K562 (cell line): ENCODE data around the gene CSTF2T. TPM values are rescaled to one million over a fixed set of nuclear protein-coding genes. Genes with fewer than 3 reads are reported as not detected.

ENCODE experiments used
- ATAC-seq: fragments of 200-7000 bp; cut with Tn5 transposase; 3 replicates; pipeline ENCODE4 v1.9.1; 2020; ENCODE audit warnings: moderate library complexity
- BruUV-seq: library from RNA; stranded (reverse); fragments of 400-500 nt; replicated peaks from 2 replicates; lab custom pipeline; 2021; lab: Mats Ljungman, UMichigan
- CTCF ChIA-PET: fragments of 300-600 bp; formaldehyde crosslinking; extraction: SDS; loops from one replicate; lab custom pipeline; 2021; ENCODE audit warnings: low intra/inter-chr PET ratio; lab: Yijun Ruan, JAX
- POLR2A ChIA-PET: fragments of 300-600, 350-650 bp; sonication (Branson Sonifier 250); formaldehyde crosslinking; extraction: SDS; loops from one replicate; lab custom pipeline; 2021; ENCODE audit warnings: antibody characterized with exemption, inconsistent platforms; lab: Yijun Ruan, JAX
- DNase-seq, 4 experiments: peaks; one replicate each; pipeline versions ENCODE4 v3.0.0 to v3.0.0-alpha.2; 2011 to 2018; ENCODE audit warnings: low spot score in 3 of 4, mixed read lengths in 3 of 4; ENCODE audit errors: extremely low read depth in 1 of 4
- FAIRE-seq: peaks from 2 replicates; lab custom pipeline; 2011; peaks lifted over from hg19 to GRCh38; lab: Jason Lieb, UNC
- H2AFZ ChIP-seq: 2 replicates; pipeline ENCODE4 v1.6.0; 2011; ENCODE audit warnings: low read depth, low read length, control low read depth, inconsistent platforms
- H3K27ac ChIP-seq: fragments of 200-600 bp; 3 replicates; pipeline ENCODE4 v1.8.0; 2011; ENCODE audit warnings: low read depth, mild to moderate bottlenecking, control low read depth, inconsistent platforms, low read length, moderate library complexity, mixed read lengths; ENCODE audit errors: extremely low read depth
- H3K27me3 ChIP-seq, 2 experiments: fragments of 300-600 bp in 1 of 2; 2 replicates in 1 of 2; 3 replicates in 1 of 2; pipeline versions ENCODE4 v1.6.0 to v1.8.0; 2011; ENCODE audit warnings: inconsistent platforms in 2 of 2, low read length in 2 of 2, mild to moderate bottlenecking in 1 of 2, mixed read lengths in 1 of 2, moderate library complexity in 1 of 2; ENCODE audit not compliant: control insufficient read depth in 2 of 2, insufficient read depth in 2 of 2
- H3K36me3 ChIP-seq: fragments of 300-600 bp; 3 replicates; pipeline ENCODE4 v1.8.0; 2011; ENCODE audit warnings: mild to moderate bottlenecking, low read length, inconsistent platforms; ENCODE audit not compliant: control insufficient read depth, insufficient read depth
- H3K4me1 ChIP-seq, 2 experiments: fragments of 200-600 bp in 1 of 2; replicated peaks in 1 of 2; 2 replicates in 1 of 2; 3 replicates in 1 of 2; pipeline versions ENCODE4 v1.5.1 to v1.8.0; 2011; ENCODE audit warnings: inconsistent platforms in 2 of 2, low read length in 2 of 2, mild to moderate bottlenecking in 1 of 2, mixed read lengths in 1 of 2, moderate library complexity in 1 of 2; ENCODE audit not compliant: control insufficient read depth in 2 of 2, insufficient read depth in 2 of 2
- H3K4me2 ChIP-seq: 2 replicates; pipeline ENCODE4 v1.6.1; 2011; ENCODE audit warnings: low read length, control low read depth, inconsistent platforms, mixed read lengths; ENCODE audit not compliant: insufficient read depth
- H3K4me3 ChIP-seq: fragments of 200-600 bp; sonication (generic), shearing (Covaris generic); 2 replicates; pipeline ENCODE4 v1.5.1; 2016; ENCODE audit warnings: control low read depth, inconsistent platforms
- H3K79me2 ChIP-seq: fragments of 200-600 bp; 3 replicates; pipeline ENCODE4 v1.8.0; 2011; ENCODE audit warnings: low read length, inconsistent platforms; ENCODE audit not compliant: control insufficient read depth, insufficient read depth
- H3K9ac ChIP-seq, 2 experiments: 2 replicates each; pipeline versions ENCODE4 v1.6.0 to v1.6.1; 2011; ENCODE audit warnings: low read depth in 2 of 2, low read length in 2 of 2, control low read depth in 1 of 2, inconsistent platforms in 1 of 2, mild to moderate bottlenecking in 1 of 2, mixed read lengths in 1 of 2; ENCODE audit not compliant: insufficient read depth in 1 of 2
- H3K9me1 ChIP-seq: one replicate; pipeline ENCODE4 v1.6.0; 2011; ENCODE audit warnings: inconsistent platforms, mild to moderate bottlenecking, low read length, moderate library complexity; ENCODE audit not compliant: control insufficient read depth, insufficient read depth
- H3K9me3 ChIP-seq: replicated peaks from 2 replicates; pipeline ENCODE4 v1.5.1; 2011; ENCODE audit warnings: low read depth, low read length, inconsistent platforms; ENCODE audit not compliant: control insufficient read depth, insufficient read depth
- H4K20me1 ChIP-seq: replicated peaks from 2 replicates; pipeline ENCODE4 v1.6.1; 2011; ENCODE audit warnings: low read length, inconsistent platforms, mixed read lengths; ENCODE audit not compliant: control insufficient read depth, insufficient read depth
- FOXK1 ChIP-seq: sonication (generic); formaldehyde crosslinking; IDR thresholded peaks from 2 replicates; pipeline ENCODE4 v1.8.0; 2022; ENCODE audit warnings: missing genetic modification reagents, mild to moderate bottlenecking, borderline replicate concordance
- FUS ChIP-seq: fragments of 200-400 bp; formaldehyde crosslinking; optimal IDR thresholded peaks from 2 replicates; pipeline ENCODE3; 2017; ENCODE audit warnings: low read depth, low read length
- PHF20 ChIP-seq: fragments of 450-650 bp; IDR thresholded peaks from 2 replicates; pipeline ENCODE4 v1.6.1; 2018; ENCODE audit not compliant: partially characterized antibody
- SLC30A9 ChIP-seq: fragments of 250-450 bp; sonication (Bioruptor Pico); IDR thresholded peaks from 2 replicates; pipeline ENCODE4 v1.8.0; 2022; ENCODE audit warnings: mild to moderate bottlenecking, moderate library complexity
- SMARCA4 ChIP-seq: fragments of 450-650 bp; IDR thresholded peaks from 2 replicates; pipeline ENCODE4 v1.6.1; 2016
- ZNF3 ChIP-seq: fragments of 250-450 bp; sonication (Bioruptor Pico); IDR thresholded peaks from 2 replicates; pipeline ENCODE4 v1.5.0; 2021; ENCODE audit warnings: mild to moderate bottlenecking, moderate library complexity
- ZNF76 ChIP-seq: fragments of 250-450 bp; sonication (Bioruptor Pico); IDR thresholded peaks from 2 replicates; pipeline ENCODE4 v1.4.0; 2020; ENCODE audit warnings: mild to moderate bottlenecking, moderate library complexity, borderline replicate concordance
- WGBS: fragments of 100-300 bp; shearing (Covaris generic); methylation state at CpG from one replicate; pipeline ENCODE4 v1.1.6; 2016; ENCODE audit warnings: low coverage, mixed read lengths; ENCODE audit not compliant: insufficient coverage; ENCODE audit errors: missing lambda C conversion rate; 5-methylcytosine and 5-hydroxymethylcytosine counted together
- in situ Hi-C: fragments of 300-500 bp; cut with MboI; formaldehyde crosslinking; loops from 4 replicates; pipeline ENCODE4 v1.15.0; 2018; ENCODE audit warnings: inconsistent platforms, mixed read lengths
- intact Hi-C: fragments of 100-400 bp; cut with micrococcal nuclease; formaldehyde crosslinking; loops from 2 replicates; pipeline ENCODE4 v1.14.2; 2022
- polyA plus RNA-seq, 8 experiments: library from polyadenylated mRNA; depleted of rRNA in 4 of 8; stranded (reverse) in 5 of 8; unstranded in 3 of 8; fragments of >200 nt; fragmentation: Nextera tagmentation in 2 of 8; fragmentation: Illumina TruSeq in 1 of 8; extraction: Ambion mirVana in 2 of 8; extraction: Trizol in 1 of 8; gene quantifications; 2 replicates each; pipeline versions ENCODE4 v1.2.1 to v1.2.3, GENCODE V29; 2011 to 2014; ENCODE audit warnings: inconsistent platforms in 1 of 8, missing spikeins in 1 of 8
- total RNA-seq, 7 experiments: library from RNA; depleted of rRNA in 6 of 7; stranded (reverse); fragments of >200 nt in 6 of 7; fragmentation: Illumina TruSeq in 2 of 7; extraction: Trizol in 2 of 7; gene quantifications; 2 replicates each; pipeline versions ENCODE4 v1.2.1 to v1.2.3, GENCODE V29; 2011 to 2021; ENCODE audit warnings: low replicate concordance in 1 of 7
- TF ChIP-seq, protein P1 (sequence below): sonication (generic); formaldehyde crosslinking; IDR thresholded peaks from 2 replicates; pipeline ENCODE4 v1.8.0; 2023; ENCODE audit warnings: missing genetic modification reagents, mild to moderate bottlenecking, borderline replicate concordance
- TF ChIP-seq, protein P2 (sequence below): IDR thresholded peaks from 3 replicates; pipeline ENCODE4 v1.6.1; 2011; ENCODE audit warnings: borderline replicate concordance, mild to moderate bottlenecking, moderate library complexity; ENCODE audit not compliant: insufficient read length; ENCODE audit errors: extremely low read depth

Gene CSTF2T
- total and polyA plus RNA-seq, 9 of the 15 experiments (the other 6 are each of a cell fraction or from before 2014, with no cell fraction given) = 10.3 to 32.4 (median 24.2) TPM

DNA sequence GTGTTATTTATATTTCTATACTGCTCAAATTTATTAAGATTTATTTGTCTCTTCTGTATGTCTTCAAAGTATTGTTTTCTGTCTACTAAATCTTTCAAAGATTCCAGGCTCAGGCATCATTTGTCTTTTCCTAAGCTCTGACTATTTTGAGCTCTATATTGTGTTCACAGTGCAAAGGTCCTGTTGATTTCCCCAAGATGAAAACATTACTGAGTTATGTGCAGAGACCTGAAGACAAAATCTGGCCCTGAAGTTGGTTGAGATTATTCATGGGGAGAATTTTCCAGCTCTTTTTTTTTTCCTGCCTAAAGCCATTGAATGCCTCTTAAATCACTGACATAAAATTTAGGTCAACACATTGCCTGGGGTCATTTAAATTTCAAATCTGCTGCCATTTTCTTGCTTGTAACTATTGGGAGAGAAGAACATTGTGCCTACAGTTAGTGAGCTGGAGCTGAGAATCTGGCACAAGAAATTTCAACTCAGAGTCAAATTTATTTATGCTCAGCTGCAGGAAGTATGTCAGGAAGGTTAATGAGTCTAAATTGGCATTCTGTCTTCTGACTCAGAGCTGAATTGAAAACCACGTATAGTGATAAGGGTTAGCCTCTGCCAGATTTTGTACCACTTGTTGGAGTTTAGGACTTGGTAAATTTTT is 31.6 kb downstream of the CSTF2T start:
- Histone ChIP-seq H3K4me2 (no peak overlapping the region), H3K9me1 (no peaks in the 10 kb centered on the region), H3K27ac (no peak overlapping the region), H3K36me3 (no peaks in the 10 kb centered on the region), H3K27me3 (no peaks in the 10 kb centered on the region), H3K79me2 (no peaks in the 10 kb centered on the region), H3K9me3 (no peaks in the 10 kb centered on the region; the same call in 1 of the 2 replicates), H3K9ac (no peak overlapping the region), H3K4me1 (no peaks in the 10 kb centered on the region), H2AFZ (no peak overlapping the region), H4K20me1 (no peaks in the 10 kb centered on the region), H3K4me3 (no peak overlapping the region)
- FAIRE-seq (no peak), ATAC-seq (no peak), DNase-seq (no peak)
- ChIA-PET POLR2A (no interaction called here), CTCF (no interaction called here)
- WGBS = 0% methylated on average over 1 of the region's 1 CpG
- in situ Hi-C loops = no loop called here
- no TSS peak for BruUV-seq
- intact Hi-C loops = no loop called here
- TF ChIP-seq FUS (no peak), ZNF76 (no peak), SMARCA4 (no peak), SLC30A9 (no peak), FOXK1 (CRISPR knock-in tag) (no peak), ZNF3 (no peak), PHF20 (no peak)
- TF ChIP-seq, protein P1, sequence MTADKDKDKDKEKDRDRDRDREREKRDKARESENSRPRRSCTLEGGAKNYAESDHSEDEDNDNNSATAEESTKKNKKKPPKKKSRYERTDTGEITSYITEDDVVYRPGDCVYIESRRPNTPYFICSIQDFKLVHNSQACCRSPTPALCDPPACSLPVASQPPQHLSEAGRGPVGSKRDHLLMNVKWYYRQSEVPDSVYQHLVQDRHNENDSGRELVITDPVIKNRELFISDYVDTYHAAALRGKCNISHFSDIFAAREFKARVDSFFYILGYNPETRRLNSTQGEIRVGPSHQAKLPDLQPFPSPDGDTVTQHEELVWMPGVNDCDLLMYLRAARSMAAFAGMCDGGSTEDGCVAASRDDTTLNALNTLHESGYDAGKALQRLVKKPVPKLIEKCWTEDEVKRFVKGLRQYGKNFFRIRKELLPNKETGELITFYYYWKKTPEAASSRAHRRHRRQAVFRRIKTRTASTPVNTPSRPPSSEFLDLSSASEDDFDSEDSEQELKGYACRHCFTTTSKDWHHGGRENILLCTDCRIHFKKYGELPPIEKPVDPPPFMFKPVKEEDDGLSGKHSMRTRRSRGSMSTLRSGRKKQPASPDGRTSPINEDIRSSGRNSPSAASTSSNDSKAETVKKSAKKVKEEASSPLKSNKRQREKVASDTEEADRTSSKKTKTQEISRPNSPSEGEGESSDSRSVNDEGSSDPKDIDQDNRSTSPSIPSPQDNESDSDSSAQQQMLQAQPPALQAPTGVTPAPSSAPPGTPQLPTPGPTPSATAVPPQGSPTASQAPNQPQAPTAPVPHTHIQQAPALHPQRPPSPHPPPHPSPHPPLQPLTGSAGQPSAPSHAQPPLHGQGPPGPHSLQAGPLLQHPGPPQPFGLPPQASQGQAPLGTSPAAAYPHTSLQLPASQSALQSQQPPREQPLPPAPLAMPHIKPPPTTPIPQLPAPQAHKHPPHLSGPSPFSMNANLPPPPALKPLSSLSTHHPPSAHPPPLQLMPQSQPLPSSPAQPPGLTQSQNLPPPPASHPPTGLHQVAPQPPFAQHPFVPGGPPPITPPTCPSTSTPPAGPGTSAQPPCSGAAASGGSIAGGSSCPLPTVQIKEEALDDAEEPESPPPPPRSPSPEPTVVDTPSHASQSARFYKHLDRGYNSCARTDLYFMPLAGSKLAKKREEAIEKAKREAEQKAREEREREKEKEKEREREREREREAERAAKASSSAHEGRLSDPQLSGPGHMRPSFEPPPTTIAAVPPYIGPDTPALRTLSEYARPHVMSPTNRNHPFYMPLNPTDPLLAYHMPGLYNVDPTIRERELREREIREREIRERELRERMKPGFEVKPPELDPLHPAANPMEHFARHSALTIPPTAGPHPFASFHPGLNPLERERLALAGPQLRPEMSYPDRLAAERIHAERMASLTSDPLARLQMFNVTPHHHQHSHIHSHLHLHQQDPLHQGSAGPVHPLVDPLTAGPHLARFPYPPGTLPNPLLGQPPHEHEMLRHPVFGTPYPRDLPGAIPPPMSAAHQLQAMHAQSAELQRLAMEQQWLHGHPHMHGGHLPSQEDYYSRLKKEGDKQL (CRISPR knock-in tag) = no peak
- TF ChIP-seq, protein P2, sequence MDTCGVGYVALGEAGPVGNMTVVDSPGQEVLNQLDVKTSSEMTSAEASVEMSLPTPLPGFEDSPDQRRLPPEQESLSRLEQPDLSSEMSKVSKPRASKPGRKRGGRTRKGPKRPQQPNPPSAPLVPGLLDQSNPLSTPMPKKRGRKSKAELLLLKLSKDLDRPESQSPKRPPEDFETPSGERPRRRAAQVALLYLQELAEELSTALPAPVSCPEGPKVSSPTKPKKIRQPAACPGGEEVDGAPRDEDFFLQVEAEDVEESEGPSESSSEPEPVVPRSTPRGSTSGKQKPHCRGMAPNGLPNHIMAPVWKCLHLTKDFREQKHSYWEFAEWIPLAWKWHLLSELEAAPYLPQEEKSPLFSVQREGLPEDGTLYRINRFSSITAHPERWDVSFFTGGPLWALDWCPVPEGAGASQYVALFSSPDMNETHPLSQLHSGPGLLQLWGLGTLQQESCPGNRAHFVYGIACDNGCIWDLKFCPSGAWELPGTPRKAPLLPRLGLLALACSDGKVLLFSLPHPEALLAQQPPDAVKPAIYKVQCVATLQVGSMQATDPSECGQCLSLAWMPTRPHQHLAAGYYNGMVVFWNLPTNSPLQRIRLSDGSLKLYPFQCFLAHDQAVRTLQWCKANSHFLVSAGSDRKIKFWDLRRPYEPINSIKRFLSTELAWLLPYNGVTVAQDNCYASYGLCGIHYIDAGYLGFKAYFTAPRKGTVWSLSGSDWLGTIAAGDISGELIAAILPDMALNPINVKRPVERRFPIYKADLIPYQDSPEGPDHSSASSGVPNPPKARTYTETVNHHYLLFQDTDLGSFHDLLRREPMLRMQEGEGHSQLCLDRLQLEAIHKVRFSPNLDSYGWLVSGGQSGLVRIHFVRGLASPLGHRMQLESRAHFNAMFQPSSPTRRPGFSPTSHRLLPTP = no peak
